Activated naive CD4-positive, alpha-beta T cell treated with anti-CD3 and anti-CD28 coated beads, Interleukin-2, amount 50 U/mL, for 16 hours (primary cell): ENCODE data around the gene FIP1L1.

Experiments
- DNase-seq: peaks from one replicate; pipeline ENCODE4 v3.0.0-alpha.2; 2020

FIP1L1 gene

GRCh38 chr4:53477636-53478035 lies 100.2 kb downstream of the FIP1L1 start:
- no peak for DNase-seq

GRCh38 chr4:53478671-53479456 lies 101.4 kb downstream of the FIP1L1 start:
- no peak for DNase-seq

- no peak for DNase-seq
Observed at GRCh38 chr4:53479736-53480525, 102.5 kb downstream of the FIP1L1 start.

GRCh38 chr4:53480909-53481308 lies 103.5 kb downstream of the FIP1L1 start:
- DNase-seq = no peak

- DNase-seq = no peak
Observed at GRCh38 chr4:53481586-53481985, 104.1 kb downstream of the FIP1L1 start.

GRCh38 chr4:53483250-53483649 lies 105.8 kb downstream of the FIP1L1 start:
- DNase-seq = no peak

GRCh38 chr4:53484911-53485657 lies 107.6 kb downstream of the FIP1L1 start:
- DNase-seq = no peak

GRCh38 chr4:53485658-53486040 lies 108.2 kb downstream of the FIP1L1 start:
- DNase-seq = no peak

- no peak for DNase-seq
Observed at GRCh38 chr4:53487766-53488165, 110.3 kb downstream of the FIP1L1 start.

GRCh38 chr4:53489279-53489889 lies 111.9 kb downstream of the FIP1L1 start:
- DNase-seq = no peak

- DNase-seq = no peak
Observed at GRCh38 chr4:53490161-53490956, 112.9 kb downstream of the FIP1L1 start.

- DNase-seq = no peak
Observed at GRCh38 chr4:53490965-53491622, 113.7 kb downstream of the FIP1L1 start.

- no peak for DNase-seq
Observed at GRCh38 chr4:53494851-53495250, 117.4 kb downstream of the FIP1L1 start.

- no peak for DNase-seq
Observed at GRCh38 chr4:53497487-53498244, 120.2 kb downstream of the FIP1L1 start.

GRCh38 chr4:53498706-53499105 lies 121.3 kb downstream of the FIP1L1 start:
- DNase-seq = no peak

GRCh38 chr4:53499791-53500190 lies 122.3 kb downstream of the FIP1L1 start:
- no peak for DNase-seq

GRCh38 chr4:53500546-53500945 lies 123.1 kb downstream of the FIP1L1 start:
- DNase-seq = no peak

GRCh38 chr4:53501561-53501960 lies 124.1 kb downstream of the FIP1L1 start:
- DNase-seq = no peak

- DNase-seq = no peak
Observed at GRCh38 chr4:53502094-53502493, 124.7 kb downstream of the FIP1L1 start.

- no peak for DNase-seq
Observed at GRCh38 chr4:53505947-53506346, 128.5 kb downstream of the FIP1L1 start.

GRCh38 chr4:53507058-53507457 lies 129.6 kb downstream of the FIP1L1 start:
- DNase-seq = no peak
